ENCODE results near the gene VSIG1. TPM values are rescaled to one million over a fixed set of nuclear protein-coding genes. Genes with fewer than 3 reads are reported as not detected.

VSIG1 gene
- total and polyA plus RNA-seq, 7 experiments from 2014 or later, result 7.8 to 50.2 (median 20.3) TPM

DNA sequence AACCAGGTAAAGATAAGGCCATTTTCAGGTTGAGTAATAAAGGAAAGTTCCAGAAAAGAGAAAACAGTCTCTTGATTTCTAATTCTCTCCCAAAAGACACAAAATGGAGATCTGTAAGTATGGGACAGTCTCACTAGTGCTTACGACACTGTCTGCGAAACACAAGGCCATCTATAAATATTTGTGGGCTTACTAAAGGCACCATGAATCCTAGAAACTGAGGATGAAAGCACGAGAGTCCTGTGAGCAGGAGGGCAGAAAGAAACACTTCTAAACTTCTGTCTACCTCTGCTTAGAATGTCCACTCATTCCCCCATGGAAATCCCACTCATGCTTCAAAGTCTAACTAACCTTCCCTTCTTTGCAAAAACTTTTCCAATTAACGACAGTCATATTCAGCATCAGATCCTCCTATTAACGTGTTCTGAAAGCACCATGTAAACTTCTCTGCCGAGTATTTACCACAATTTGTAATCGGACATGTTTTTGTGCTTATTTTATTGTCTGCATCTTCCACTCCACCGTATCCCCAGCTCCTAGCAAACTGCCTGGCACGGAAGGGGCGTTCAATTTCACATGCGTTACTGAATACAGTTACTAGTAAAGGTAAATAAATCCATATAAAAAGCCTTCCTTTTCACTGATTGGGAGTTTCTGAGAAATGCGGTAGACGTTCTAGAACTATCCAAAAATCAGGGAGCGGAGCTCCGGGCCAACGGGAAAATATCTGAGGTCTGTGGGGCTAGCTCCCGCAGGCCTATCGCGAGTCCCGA lies 45.8 kb downstream of the VSIG1 start:
- Mint-ChIP-seq H3K27ac (no peak overlapping the region), H3K4me1 (peaks cover 0 to 28% (median 15%) of the 10 kb centered on the region in 7 donors), H3K9me3 (no peaks in the 10 kb centered on the region), H3K4me3 (no peak overlapping the region), H3K36me3 (peaks cover 0 to 3% (median 0%) of the 10 kb centered on the region in 5 donors), H3K27me3 (no peaks in the 10 kb centered on the region)
- H3K9me3 ChIP-seq (ENCODE audit: control insufficient read depth in 2 of 3, low read length in 3 of 3), result no peaks in the 10 kb centered on the region
- H3K4me3 ChIP-seq (ENCODE audit: low read length), result peak overlapping the region; percentile 85
- no peaks in the 10 kb centered on the region for H3K27me3 ChIP-seq (ENCODE audit: control insufficient read depth in 2 of 2, insufficient read depth in 2 of 2, low read length in 2 of 2)
- DNase-seq (no peak), ATAC-seq (no peak)
- H3K4me1 ChIP-seq (ENCODE audit: control insufficient read depth in 2 of 2, insufficient read depth in 2 of 2, low read length in 2 of 2), result no peaks in the 10 kb centered on the region
- peak overlapping the region; percentile 88 for H3K27ac ChIP-seq (ENCODE audit: low read depth, low read length)
- POLR2A ChIA-PET, result interaction anchor here (0.9 to 1.4 kb wide), 3 partner anchors 14 to 412 kb away, joined by 3 to 4 read pairs (median 4); no protein-coding TSS in a partner anchor
- CTCF ChIA-PET, result interaction anchor here (0.6 kb wide), 1 partner anchor 16 kb away, joined by 3 read pairs; no protein-coding TSS in a partner anchor
- intact Hi-C loops (cut with micrococcal nuclease), result loop anchor here (1.0 to 10.0 kb wide), 17 partner anchors 18 to 1644 kb away; partner anchors contain the start of genes MORC4 (in 2 of the 2), NCBP2L (in 2 of the 2), PRPS1 (in 2 of the 2) and RADX (in 2 of the 2)
- H3K36me3 ChIP-seq (ENCODE audit: control insufficient read depth in 2 of 3, insufficient read depth in 3 of 3, low read length in 3 of 3), result peaks cover 0 to 12% (median 6%) of the 10 kb centered on the region in 3 experiments

DNA sequence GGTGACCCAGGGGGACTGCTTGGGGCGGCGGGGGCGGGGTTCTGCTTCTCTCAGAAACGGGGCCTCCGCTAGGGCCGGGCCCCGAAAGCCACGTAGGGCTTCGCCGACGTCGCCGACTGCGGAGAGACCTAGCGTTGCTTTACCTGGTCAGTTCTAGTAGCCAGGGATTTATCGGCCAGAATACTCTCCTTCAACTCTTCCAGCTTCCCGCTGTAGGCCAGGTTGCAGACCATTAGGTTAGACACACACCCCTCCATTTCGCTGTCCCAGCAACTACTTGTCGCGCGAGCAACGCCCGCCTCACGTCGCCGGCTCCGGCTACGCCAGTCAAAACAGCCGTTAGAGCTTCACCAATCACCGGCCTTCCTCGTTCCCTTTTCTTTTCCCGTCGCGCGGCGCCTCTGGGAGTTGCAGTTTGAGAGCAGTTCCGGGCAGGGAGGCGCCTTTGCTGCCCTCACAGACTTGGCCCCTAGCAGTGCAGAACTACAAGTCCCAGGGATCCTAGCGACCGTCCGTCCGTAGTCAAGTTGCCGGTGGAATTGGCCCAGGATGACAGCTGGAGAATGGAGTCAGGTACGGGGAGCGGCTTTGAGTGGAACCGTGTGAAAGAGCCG lies 46.5 kb downstream of the VSIG1 start, which contains the start of the genes ATG4A and PSMD10:
ATG4A (plus strand) TSS at position 515 of the 614 bp plus-strand sequence; CDS start at position 564, 49 bp downstream.
PSMD10 (minus strand) TSS at position 279 of the 614 bp plus-strand sequence; CDS start at position 257, 22 bp downstream.
- Histone ChIP-seq H3K4me3 (ENCODE audit: low read length) (peak within 1 kb of the TSS; percentile 85), H3K9me3 (ENCODE audit: control insufficient read depth in 2 of 3, low read length in 3 of 3) (no peaks in the 10 kb centered on the region), H3K4me1 (ENCODE audit: control insufficient read depth in 2 of 2, insufficient read depth in 2 of 2, low read length in 2 of 2) (no peaks in the 10 kb centered on the region), H3K27ac (ENCODE audit: low read depth, low read length) (peak within 1 kb of the TSS; percentile 88), H3K27me3 (ENCODE audit: control insufficient read depth in 2 of 2, insufficient read depth in 2 of 2, low read length in 2 of 2) (no peaks in the 10 kb centered on the region), H3K36me3 (ENCODE audit: control insufficient read depth in 2 of 3, insufficient read depth in 3 of 3, low read length in 3 of 3) (peaks cover 0 to 12% (median 6%) of the 10 kb centered on the region in 3 experiments)
- Mint-ChIP-seq H3K27me3 (no peaks in the 10 kb centered on the region), H3K27ac (no peak within 1 kb of the TSS), H3K4me1 (peaks cover 0 to 28% (median 15%) of the 10 kb centered on the region in 7 donors), H3K4me3 (no peak within 1 kb of the TSS), H3K9me3 (no peaks in the 10 kb centered on the region), H3K36me3 (peaks cover 0 to 3% (median 0%) of the 10 kb centered on the region in 5 donors)
- peak; percentile 65 to 91 (median 85) for DNase-seq
- POLR2A ChIA-PET, result interaction anchor here (0.9 to 1.4 kb wide), 3 partner anchors 15 to 413 kb away, joined by 3 to 4 read pairs (median 4); no protein-coding TSS in a partner anchor
- intact Hi-C loops (cut with micrococcal nuclease), result loop anchor here (1.0 to 10.0 kb wide), 17 partner anchors 19 to 1643 kb away; partner anchors contain the start of genes MORC4 (in 2 of the 2), NCBP2L (in 2 of the 2), PRPS1 (in 2 of the 2) and RADX (in 2 of the 2)
- ATAC-seq, result peak; percentile 97
- CTCF ChIA-PET, result interaction anchor here (0.6 kb wide), 2 partner anchors 16 to 71 kb away, joined by 3 to 4 read pairs; no protein-coding TSS in a partner anchor

DNA sequence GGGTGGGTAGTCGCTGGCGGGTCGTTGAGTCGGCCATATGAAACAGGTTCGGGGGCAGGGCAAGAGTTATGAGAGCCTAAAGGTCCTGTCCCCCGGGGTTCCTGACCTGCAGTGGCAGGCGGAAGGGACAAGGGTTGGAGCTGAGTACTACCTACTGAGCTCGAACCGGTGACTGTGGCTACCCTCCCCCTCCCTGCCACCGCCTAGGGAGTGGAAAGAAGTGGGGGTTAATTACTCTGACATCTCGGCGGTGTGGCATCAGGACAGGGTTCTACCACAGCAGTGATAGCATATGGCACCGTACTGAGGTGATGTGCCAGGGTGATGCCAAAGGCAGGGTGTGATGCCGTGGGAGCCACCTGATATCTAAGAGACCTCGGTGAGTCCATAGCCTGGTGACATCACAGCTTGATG lies 47.0 kb downstream of the VSIG1 start:
- ChIA-PET CTCF (interaction anchor here (0.6 kb wide), 2 partner anchors 27 to 71 kb away, joined by 3 to 4 read pairs; no protein-coding TSS in a partner anchor), POLR2A (interaction anchor here (0.6 to 1.4 kb wide), 4 partner anchors 15 to 413 kb away, joined by 3 to 4 read pairs (median 4); no protein-coding TSS in a partner anchor)
- Histone ChIP-seq H3K27ac (ENCODE audit: low read depth, low read length) (peak overlapping the region; percentile 88), H3K36me3 (ENCODE audit: control insufficient read depth in 2 of 3, insufficient read depth in 3 of 3, low read length in 3 of 3) (peaks cover 0 to 9% (median 4%) of the 10 kb centered on the region in 3 experiments), H3K4me3 (ENCODE audit: low read length) (peak overlapping the region; percentile 85), H3K9me3 (ENCODE audit: control insufficient read depth in 2 of 3, low read length in 3 of 3) (no peaks in the 10 kb centered on the region), H3K4me1 (ENCODE audit: control insufficient read depth in 2 of 2, insufficient read depth in 2 of 2, low read length in 2 of 2) (no peaks in the 10 kb centered on the region), H3K27me3 (ENCODE audit: control insufficient read depth in 2 of 2, insufficient read depth in 2 of 2, low read length in 2 of 2) (no peaks in the 10 kb centered on the region)
- H3K4me3 Mint-ChIP-seq, result no peak overlapping the region
- H3K27ac Mint-ChIP-seq, result no peak overlapping the region
- no peaks in the 10 kb centered on the region for H3K9me3 Mint-ChIP-seq
- intact Hi-C loops (cut with micrococcal nuclease), result loop anchor here (1.0 to 10.0 kb wide), 17 partner anchors 19 to 1643 kb away; partner anchors contain the start of genes MORC4 (in 2 of the 2), NCBP2L (in 2 of the 2), PRPS1 (in 2 of the 2) and RADX (in 2 of the 2)
- ATAC-seq (peak; percentile 12), DNase-seq (no peak)
- no peaks in the 10 kb centered on the region for H3K27me3 Mint-ChIP-seq
- peaks cover 0 to 28% (median 15%) of the 10 kb centered on the region in 7 donors for H3K4me1 Mint-ChIP-seq
- peaks cover 0 to 3% (median 0%) of the 10 kb centered on the region in 5 donors for H3K36me3 Mint-ChIP-seq

DNA sequence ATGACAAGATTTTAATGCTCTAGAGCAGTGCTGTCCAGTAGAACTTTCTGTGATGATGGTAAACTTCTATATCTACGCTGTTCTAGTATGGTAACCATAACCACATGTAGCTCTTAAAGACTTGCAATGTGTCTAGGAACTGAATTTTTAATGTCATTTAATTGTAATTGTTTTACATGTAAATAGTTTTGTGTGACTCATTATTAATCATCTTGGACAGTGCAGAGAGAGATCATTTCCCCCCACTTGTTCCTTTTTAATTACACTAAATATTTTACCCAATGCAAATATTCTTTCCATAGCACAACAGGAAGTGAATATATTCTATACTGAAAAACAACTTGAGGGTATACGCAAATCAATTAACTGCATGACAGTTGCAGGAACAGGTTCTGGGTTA lies 52.5 kb downstream of the VSIG1 start:
- intact Hi-C loops (cut with micrococcal nuclease), result loop anchor here (10.0 kb wide), 2 partner anchors 323 to 1637 kb away; partner anchors contain the start of genes ACSL4 (in 1 of the 2), NCBP2L (in 1 of the 2) and TSC22D3 (in 1 of the 2)
- H3K9me3 Mint-ChIP-seq, result no peaks in the 10 kb centered on the region
- Histone ChIP-seq H3K4me1 (ENCODE audit: control insufficient read depth in 2 of 2, insufficient read depth in 2 of 2, low read length in 2 of 2) (no peaks in the 10 kb centered on the region), H3K36me3 (ENCODE audit: control insufficient read depth in 2 of 3, insufficient read depth in 3 of 3, low read length in 3 of 3) (no peaks in the 10 kb centered on the region), H3K9me3 (ENCODE audit: control insufficient read depth in 2 of 3, low read length in 3 of 3) (no peaks in the 10 kb centered on the region), H3K4me3 (ENCODE audit: low read length) (no peak overlapping the region), H3K27me3 (ENCODE audit: control insufficient read depth in 2 of 2, insufficient read depth in 2 of 2, low read length in 2 of 2) (no peaks in the 10 kb centered on the region), H3K27ac (ENCODE audit: low read depth, low read length) (no peak overlapping the region)
- ATAC-seq, result no peak
- H3K36me3 Mint-ChIP-seq, result peaks cover 0 to 3% (median 0%) of the 10 kb centered on the region in 5 donors
- no peaks in the 10 kb centered on the region for H3K27me3 Mint-ChIP-seq
- peaks cover 0 to 19% (median 2%) of the 10 kb centered on the region in 7 donors for H3K4me1 Mint-ChIP-seq
- no peak for DNase-seq
- H3K27ac Mint-ChIP-seq, result no peak overlapping the region
- POLR2A ChIA-PET, result no interaction called here
- no peak overlapping the region for H3K4me3 Mint-ChIP-seq
- CTCF ChIA-PET, result no interaction called here

DNA sequence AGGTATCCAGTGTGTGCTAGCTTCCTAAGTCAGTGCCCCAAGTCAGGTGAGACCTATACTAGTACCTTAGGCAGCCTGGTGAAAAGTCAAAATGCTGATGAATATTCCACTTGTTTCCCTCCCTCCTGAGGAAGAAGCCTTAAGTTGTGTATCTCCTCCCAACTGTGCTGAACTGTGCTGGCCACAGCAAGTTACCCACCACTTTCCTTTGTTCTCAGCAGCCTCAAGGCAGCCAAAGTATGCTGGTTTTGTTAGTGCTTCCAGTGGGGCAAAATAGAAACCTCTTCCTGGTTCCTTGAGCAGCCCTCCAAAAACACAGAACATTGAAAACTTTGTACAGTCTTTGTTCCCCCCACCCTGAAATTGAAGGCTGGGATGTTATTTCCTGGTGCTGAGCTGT lies 60.6 kb downstream of the VSIG1 start:
- Mint-ChIP-seq H3K27ac (no peak overlapping the region), H3K9me3 (peaks cover 0 to 2% (median 0%) of the 10 kb centered on the region in 11 donors), H3K27me3 (no peaks in the 10 kb centered on the region), H3K36me3 (peaks cover 0 to 13% (median 3%) of the 10 kb centered on the region in 5 donors), H3K4me1 (peaks cover 2 to 10% (median 5%) of the 10 kb centered on the region in 7 donors), H3K4me3 (no peak overlapping the region)
- no peaks in the 10 kb centered on the region for H3K9me3 ChIP-seq (ENCODE audit: control insufficient read depth in 2 of 3, low read length in 3 of 3)
- H3K27ac ChIP-seq (ENCODE audit: low read depth, low read length), result no peak overlapping the region
- no peak for DNase-seq
- ATAC-seq, result no peak
- POLR2A ChIA-PET, result no interaction called here
- H3K4me3 ChIP-seq (ENCODE audit: low read length), result no peak overlapping the region
- intact Hi-C loops (cut with micrococcal nuclease), result no loop called here
- no peaks in the 10 kb centered on the region for H3K4me1 ChIP-seq (ENCODE audit: control insufficient read depth in 2 of 2, insufficient read depth in 2 of 2, low read length in 2 of 2)
- no peaks in the 10 kb centered on the region for H3K36me3 ChIP-seq (ENCODE audit: control insufficient read depth in 2 of 3, insufficient read depth in 3 of 3, low read length in 3 of 3)
- CTCF ChIA-PET, result no interaction called here
- H3K27me3 ChIP-seq (ENCODE audit: control insufficient read depth in 2 of 2, insufficient read depth in 2 of 2, low read length in 2 of 2), result no peaks in the 10 kb centered on the region

DNA sequence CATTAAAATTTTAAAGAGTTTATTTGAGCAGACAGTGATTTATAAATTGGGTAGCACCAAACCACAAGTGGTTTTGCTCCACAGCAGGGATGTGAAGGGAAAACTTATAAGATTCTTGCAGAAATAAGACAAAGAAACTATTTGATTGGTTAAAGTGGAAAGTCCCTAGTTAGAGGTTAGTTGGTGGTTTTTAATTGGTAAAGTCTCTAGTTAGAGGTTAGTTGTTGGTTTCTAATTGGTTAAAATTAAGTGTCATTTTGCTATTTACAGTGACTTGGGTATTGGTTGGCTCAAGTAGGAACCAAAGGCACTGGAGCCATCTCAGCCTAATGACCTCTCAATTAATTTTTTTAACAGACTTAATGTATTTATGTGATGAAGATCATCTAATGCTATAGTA lies 69.7 kb downstream of the VSIG1 start:
- POLR2A ChIA-PET, result no interaction called here
- Histone ChIP-seq H3K4me1 (ENCODE audit: control insufficient read depth in 2 of 2, insufficient read depth in 2 of 2, low read length in 2 of 2) (no peaks in the 10 kb centered on the region), H3K27me3 (ENCODE audit: control insufficient read depth in 2 of 2, insufficient read depth in 2 of 2, low read length in 2 of 2) (no peaks in the 10 kb centered on the region), H3K36me3 (ENCODE audit: control insufficient read depth in 2 of 3, insufficient read depth in 3 of 3, low read length in 3 of 3) (no peaks in the 10 kb centered on the region), H3K9me3 (ENCODE audit: control insufficient read depth in 2 of 3, low read length in 3 of 3) (no peaks in the 10 kb centered on the region), H3K27ac (ENCODE audit: low read depth, low read length) (no peak overlapping the region), H3K4me3 (ENCODE audit: low read length) (no peak overlapping the region)
- no peak overlapping the region for H3K27ac Mint-ChIP-seq
- DNase-seq, result no peak
- intact Hi-C loops (cut with micrococcal nuclease), result no loop called here
- H3K36me3 Mint-ChIP-seq, result peaks cover 0 to 7% (median 4%) of the 10 kb centered on the region in 5 donors
- H3K9me3 Mint-ChIP-seq, result peaks cover 0 to 2% (median 0%) of the 10 kb centered on the region in 11 donors
- no peaks in the 10 kb centered on the region for H3K27me3 Mint-ChIP-seq
- peaks cover 0 to 7% (median 3%) of the 10 kb centered on the region in 7 donors for H3K4me1 Mint-ChIP-seq
- no peak for ATAC-seq
- CTCF ChIA-PET, result no interaction called here
- no peak overlapping the region for H3K4me3 Mint-ChIP-seq
